HG02870 (cell line): ENCODE results near the gene PCSK7.
"Not testable (repeated sequence)": the region's sequence is repeated elsewhere in the genome, so short reads cannot be mapped to it uniquely, and the experiment has no call there.

ENCODE experiments used
- ATAC-seq: cut with Tn5 transposase; IDR thresholded peaks from one replicate; pipeline ENCODE4 v1.9.1; 2021; ENCODE audit warnings: mild to moderate bottlenecking, moderate library complexity; ENCODE audit not compliant: unreplicated experiment

Gene PCSK7

GRCh38 chr11:117217141-117218084 lies 14.5 kb downstream of the PCSK7 start:
- no peak for ATAC-seq

DNA sequence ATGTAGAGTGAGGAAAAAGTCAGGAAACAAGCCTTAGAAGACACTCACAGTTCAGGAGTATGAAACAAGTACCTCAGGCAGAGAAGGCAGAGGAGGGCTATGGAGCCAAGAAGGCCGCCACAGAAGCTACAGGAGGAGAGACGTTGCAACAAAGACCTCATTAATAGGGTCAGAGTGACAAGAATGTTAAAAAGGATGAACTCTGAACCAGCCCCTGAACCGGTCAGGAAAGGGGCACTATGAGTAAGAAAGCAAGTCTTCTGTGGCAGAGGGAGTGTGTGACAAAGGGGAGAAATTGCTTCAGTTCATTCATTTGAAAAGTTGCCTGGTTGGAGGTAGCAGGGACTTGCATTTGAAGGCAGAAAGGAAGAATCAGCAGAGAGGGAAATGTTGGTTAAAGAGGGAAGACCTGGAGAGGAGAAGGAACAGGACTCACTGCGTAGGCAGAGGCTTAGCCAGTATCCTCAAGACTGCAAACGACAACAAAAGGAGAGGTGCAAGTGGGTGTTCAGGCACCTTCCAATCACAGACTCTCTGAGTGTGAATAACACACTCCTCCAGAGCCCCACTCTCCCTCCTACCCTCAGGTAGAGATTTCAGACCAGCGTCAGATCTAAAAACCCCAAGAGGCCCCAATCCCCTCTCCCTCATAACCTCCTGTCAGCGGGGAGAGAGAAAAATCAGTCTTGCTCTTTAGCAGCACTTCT lies 17.3 kb downstream of the PCSK7 start:
- no peak for ATAC-seq

DNA sequence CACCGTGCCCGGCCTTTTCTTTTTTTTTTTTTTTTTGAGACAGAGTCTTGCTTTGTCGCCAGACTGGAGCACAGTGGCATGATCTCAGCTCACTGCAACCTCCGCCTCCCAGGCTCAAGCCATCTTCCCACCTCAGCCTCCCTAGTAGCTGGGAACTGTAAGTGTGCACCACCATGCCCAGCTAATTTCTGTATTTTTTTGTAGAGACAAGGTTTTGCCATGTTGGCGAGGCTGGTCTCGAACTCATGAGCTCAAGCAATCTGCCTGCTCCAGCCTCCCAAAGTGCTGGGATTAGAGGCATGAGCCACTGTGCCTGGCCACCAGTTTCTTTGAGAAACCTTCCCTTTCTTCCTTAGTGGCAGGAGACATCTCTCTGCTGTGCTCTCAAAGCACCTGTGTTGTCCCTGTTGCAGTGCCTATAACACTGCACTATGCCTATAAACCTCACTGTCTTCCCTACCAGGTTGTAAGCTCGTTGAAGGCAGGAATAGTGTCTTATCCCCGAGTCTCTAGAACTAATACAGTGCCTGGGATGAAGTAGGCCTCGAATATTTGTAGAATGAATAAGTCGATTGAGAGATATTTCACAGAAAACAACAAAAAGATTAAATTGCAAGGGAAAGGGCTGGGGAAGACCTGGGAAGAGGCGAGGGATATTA lies 19.0 kb downstream of the PCSK7 start:
- ATAC-seq: no peak

DNA sequence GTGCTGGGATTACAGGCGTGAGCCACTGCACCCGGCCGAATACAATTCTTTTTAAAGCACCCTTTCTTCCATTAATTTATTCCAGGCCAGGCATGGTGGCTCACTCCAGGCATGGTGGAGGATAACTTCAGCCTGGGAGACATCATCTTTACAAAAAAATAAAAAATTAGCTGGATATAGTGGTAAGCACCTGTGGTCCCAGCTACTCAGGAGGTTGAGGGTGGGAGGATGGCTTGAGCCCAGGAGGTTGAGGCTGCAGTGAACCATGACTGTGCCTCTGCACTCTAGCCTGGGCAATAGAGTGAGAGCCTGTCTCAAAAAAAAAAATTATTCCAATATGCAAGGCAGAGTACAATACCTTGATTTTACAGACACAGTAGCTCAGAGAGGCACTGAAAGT lies 21.3 kb downstream of the PCSK7 start:
- ATAC-seq: no peak

DNA sequence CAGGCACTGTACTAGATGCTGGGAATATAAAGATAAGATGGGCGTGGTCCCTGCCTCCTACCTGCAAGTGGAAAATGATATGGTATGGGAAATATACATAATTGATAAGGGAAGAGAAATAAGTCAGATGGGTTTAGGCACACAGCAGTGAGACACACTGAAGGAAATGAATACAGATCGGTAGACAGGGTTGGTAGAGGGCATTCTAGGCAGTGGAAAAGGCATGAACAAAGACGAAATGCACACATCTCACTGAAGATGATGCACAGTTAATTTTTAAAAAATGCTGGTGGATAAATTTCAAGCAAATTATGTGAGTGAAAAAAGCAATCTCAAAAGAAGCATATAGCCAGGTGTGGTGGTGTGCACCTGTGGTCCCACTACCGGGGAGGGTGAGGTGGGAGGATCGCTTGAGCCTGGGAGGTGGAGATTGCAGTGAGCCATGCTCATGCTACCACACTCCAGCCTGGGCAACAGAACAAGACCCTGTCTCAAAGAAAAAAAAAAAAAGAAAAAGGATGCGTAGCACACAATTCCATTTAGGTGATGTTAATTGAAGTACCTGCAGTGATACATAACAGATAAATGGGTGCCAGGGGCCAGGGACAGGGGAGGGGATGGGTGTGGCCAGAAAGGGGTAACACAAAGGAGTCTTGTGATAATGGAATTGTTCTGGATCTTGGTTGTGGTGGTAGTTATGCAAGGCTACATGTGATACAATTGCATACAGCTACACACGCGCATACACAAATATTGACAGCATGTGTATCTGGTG lies 22.3 kb downstream of the PCSK7 start:
- not testable (repeated sequence) for ATAC-seq

DNA sequence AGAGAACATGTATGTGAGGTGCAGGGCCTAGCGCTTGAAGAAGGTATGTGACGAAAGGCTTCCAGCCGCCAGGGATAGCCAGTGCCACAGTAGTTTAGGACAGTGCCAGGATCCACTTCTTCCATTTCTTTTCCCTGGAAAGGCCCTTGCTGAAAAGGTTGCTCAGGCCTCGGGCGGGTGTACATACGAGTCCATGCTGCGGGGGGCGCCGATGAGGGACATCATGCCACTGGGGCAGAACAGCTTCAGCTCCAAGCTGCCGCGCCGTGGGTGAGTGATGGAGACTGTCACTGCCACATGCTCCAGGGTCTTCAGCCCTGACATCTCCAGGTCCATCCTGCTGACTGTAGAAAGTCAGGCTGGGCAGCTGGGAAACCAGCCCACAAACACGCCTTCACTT lies 23.2 kb downstream of the PCSK7 start:
- ATAC-seq: not testable (repeated sequence)

DNA sequence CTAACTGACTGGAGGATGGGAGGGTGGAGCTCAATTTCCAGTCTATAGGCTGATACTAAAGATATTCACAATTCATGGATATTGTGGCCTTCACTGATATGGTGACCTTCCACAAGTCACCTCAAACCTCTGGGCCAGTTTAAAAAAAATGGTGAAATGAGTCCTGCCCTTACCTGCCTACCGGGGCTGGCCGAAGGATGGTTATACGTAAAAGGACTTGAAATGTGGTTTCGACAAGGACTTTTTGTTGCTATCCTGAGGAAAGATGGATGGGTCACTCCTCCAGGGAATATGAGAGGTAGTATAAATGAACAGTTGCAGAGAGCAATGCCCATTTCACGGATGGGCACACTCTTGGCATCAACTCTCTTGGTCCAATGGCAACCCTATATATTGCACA lies 24.4 kb downstream of the PCSK7 start:
- not testable (repeated sequence) for ATAC-seq

DNA sequence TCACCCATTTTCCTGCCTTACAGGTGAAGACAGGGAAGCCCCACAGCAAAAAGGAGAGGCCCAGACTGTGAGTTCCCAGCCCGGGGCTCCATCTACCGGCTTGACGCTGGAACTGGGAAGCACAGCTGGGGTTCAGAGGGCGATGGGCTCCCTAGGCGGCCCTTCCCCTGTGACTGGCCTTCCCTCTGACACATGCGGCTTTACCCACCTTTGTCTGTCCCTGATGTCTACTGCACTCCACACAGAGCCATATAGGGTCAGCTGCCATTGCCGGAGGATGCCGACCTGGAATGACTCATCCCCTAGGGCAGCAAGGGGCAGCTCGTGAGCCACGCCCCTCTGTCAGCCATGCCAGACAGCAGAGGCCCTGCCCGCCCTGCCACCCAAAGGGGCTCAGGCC lies 25.0 kb downstream of the PCSK7 start:
- not testable (repeated sequence) for ATAC-seq

- ATAC-seq: not testable (repeated sequence)
Measured at GRCh38 chr11:117206111-117206510, 25.8 kb downstream of the PCSK7 start.

DNA sequence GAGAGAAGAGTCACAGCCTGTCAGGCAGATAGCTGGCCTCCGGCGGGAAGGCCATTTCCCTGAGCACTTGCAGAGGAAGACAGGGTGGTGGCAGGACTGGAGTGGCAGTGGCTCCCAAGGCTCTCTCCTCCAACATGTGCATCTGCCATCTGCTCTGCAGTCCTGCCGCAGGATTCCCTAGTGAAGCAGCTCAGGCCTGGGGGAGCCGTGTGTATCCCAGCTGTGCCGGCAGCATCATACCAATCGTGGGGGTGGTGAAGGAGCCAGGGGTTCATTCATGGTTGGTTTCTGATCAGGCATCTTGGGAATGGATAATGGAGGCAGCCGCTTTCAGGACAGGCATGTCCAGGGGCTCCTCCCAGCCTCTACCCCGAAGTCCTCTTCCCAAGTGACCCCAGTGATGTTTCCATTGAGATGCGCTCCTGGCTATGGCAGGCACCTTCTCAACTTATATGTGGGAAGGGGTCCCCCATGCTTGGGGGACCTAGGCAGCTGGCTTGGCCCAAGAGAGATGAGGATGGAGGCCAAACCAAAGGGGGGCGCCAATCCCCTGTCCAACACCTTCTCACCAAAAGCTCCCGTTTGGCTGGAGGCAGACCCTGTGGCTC lies 26.6 kb downstream of the PCSK7 start:
- no peak for ATAC-seq

DNA sequence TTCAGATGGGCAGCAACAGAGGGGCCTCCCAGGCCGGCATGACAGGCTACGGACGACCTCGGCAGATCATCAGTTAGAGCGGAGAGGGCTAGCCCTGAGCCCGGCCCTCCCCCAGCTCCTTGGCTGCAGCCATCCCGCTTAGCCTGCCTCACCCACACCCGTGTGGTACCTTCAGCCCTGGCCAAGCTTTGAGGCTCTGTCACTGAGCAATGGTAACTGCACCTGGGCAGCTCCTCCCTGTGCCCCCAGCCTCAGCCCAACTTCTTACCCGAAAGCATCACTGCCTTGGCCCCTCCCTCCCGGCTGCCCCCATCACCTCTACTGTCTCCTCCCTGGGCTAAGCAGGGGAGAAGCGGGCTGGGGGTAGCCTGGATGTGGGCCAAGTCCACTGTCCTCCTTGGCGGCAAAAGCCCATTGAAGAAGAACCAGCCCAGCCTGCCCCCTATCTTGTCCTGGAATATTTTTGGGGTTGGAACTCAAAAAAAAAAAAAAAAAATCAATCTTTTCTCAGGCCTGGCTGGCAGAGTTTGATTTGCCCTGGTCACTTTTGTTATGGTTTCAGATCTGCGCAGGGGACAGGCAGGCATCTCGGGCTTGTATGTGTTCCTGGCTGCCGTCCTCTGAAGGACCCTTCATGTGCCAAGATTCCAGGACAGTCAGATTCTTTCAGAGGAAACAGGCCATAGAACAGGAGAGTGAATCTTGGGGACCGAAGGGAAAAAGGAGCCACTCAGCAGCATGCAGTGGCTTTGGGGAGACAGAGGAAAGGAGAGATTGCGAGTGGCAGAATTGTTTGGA lies 27.4 kb downstream of the PCSK7 start:
- no peak for ATAC-seq

- ATAC-seq: no peak
Measured at GRCh38 chr11:117203069-117203407, 28.8 kb downstream of the PCSK7 start.

GRCh38 chr11:117202386-117203068 lies 29.3 kb downstream of the PCSK7 start:
- ATAC-seq: no peak

DNA sequence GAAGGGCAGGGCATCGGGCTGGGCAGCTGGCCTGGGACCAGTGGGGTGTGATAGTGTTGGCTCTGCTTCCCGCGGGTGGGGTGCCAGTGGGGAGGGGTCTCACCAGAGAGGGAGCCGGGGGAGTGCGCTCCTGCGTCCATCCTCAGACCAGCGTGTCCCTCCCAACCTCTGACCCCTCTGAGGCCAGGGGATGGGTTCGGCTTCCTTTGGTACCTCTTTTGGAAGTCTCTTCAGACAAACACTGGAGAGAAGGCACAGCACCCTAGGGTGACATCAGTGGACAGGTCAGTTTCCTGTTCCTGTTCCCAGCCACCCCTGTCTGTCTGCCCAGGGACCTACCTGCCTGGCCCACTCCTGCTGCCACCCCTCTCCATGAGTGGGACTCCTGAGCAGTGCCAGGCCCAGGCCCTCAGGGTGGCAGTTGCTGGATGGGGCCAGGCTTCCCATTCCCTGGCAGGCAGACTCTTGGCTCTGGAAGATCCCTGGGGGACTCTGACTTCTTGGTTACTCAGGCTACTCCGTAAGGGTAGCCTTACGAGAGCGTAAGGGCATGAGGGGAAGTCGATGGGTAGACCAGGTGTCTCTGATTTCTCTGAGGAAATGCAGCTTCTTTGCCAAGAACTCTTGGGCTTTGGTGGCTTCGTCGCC lies 30.1 kb downstream of the PCSK7 start:
- no peak for ATAC-seq

GRCh38 chr11:117200813-117201657 lies 30.8 kb downstream of the PCSK7 start:
- no peak for ATAC-seq

DNA sequence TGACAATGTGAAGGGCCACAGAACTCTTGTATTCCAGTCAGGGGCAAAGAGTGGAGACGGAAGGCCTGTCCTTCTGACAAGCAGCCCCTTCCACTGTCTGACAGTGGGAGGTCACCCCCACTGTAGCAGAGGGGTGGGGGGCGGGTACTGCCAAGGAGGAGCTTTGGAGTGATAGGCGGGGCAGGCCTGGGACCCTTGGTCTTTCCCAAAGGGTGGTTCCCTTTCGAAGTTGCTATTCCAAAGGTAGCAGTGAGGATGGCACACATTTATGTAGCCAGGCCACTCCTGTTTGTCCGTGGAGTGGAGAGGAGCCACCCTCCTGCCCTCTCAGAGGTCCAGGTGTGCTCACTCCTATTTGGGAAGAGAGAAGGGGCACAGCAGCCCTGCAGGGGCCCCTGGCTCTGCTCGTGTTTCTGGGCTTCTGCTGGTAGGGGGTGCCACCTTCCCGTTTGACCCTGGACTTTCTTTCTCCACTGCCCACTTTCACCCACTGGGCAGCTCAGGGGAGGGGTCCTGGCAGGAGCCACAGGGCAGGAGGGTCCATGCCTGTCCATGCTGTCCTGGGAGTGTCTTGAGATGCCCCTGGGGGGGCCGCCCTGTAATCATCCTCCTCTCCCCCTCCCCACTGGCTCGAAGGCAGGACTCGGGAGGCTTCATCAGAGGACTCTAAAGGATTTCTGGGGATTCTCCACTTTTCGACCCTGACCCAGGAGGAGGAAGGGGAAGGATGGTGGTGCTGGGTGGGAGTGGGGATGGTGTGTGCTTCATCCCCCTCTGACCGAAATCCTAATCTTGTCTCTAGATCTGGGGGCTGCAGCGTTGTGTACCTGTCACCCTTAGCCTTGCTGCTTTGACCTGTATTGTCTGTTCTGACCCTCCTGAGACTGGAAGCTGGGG lies 31.7 kb downstream of the PCSK7 start:
- ATAC-seq: no peak
